Glutamatergic neuron (in vitro differentiated cells): ENCODE data around the gene COL15A1. TPM values are rescaled to one million over a fixed set of nuclear protein-coding genes. Genes with fewer than 3 reads are reported as not detected.

Experiments
- DNase-seq: peaks from one replicate; pipeline ENCODE4 v3.0.0; 2022
- H3K27ac Mint-ChIP-seq: one replicate; pipeline ENCODE4 v1.8.0; 2020; ENCODE audit warnings: mild to moderate bottlenecking, mixed read lengths, inconsistent platforms; ENCODE audit not compliant: unreplicated experiment
- H3K27me3 Mint-ChIP-seq: one replicate; pipeline ENCODE4 v1.8.0; 2020; ENCODE audit warnings: mild to moderate bottlenecking, moderate library complexity, mixed read lengths, inconsistent platforms; ENCODE audit not compliant: unreplicated experiment
- H3K36me3 Mint-ChIP-seq: one replicate; pipeline ENCODE4 v1.8.0; 2020; ENCODE audit warnings: mild to moderate bottlenecking, mixed read lengths, inconsistent platforms; ENCODE audit not compliant: unreplicated experiment
- H3K4me1 Mint-ChIP-seq: one replicate; pipeline ENCODE4 v1.8.0; 2020; ENCODE audit warnings: mild to moderate bottlenecking, low read depth, mixed read lengths, inconsistent platforms; ENCODE audit not compliant: unreplicated experiment
- H3K4me3 Mint-ChIP-seq: one replicate; pipeline ENCODE4 v1.8.0; 2020; ENCODE audit warnings: mild to moderate bottlenecking, mixed read lengths, inconsistent platforms; ENCODE audit not compliant: unreplicated experiment
- H3K9me3 Mint-ChIP-seq: one replicate; pipeline ENCODE4 v1.8.0; 2020; ENCODE audit warnings: mild to moderate bottlenecking, moderate library complexity, mixed read lengths, inconsistent platforms; ENCODE audit not compliant: unreplicated experiment
- CTCF ChIP-seq: fragments of 200-600 bp; sonication (generic); IDR thresholded peaks from one replicate; pipeline ENCODE4 v1.5.0; 2021; ENCODE audit not compliant: partially characterized antibody, unreplicated experiment
- total RNA-seq: library from RNA; stranded (reverse); fragmentation: NEBNext Ultra II Directional; extraction: Animal tissue kit (Norgen Biotek cat#: 25700); gene quantifications from one replicate; pipeline ENCODE4 v1.2.1, GENCODE V29; 2021; ENCODE audit not compliant: unreplicated experiment

COL15A1 gene
- total RNA-seq, 1 donor from 2014 or later: not detected

GRCh38 chr9:98941946-98942523, 1.7 kb upstream of the COL15A1 start:
- Mint-ChIP-seq H3K36me3 (peaks cover 5% of the 10 kb centered on the region), H3K9me3 (peaks cover 5% of the 10 kb centered on the region), H3K4me1 (no peaks in the 10 kb centered on the region), H3K27me3 (peaks cover 7% of the 10 kb centered on the region), H3K4me3 (no peak overlapping the region), H3K27ac (no peak overlapping the region)
- no peak for DNase-seq
- no peak for TF ChIP-seq CTCF

- no peak for DNase-seq
- Mint-ChIP-seq H3K4me3 (peak overlapping the region; percentile 84), H3K27ac (no peak overlapping the region), H3K36me3 (peaks cover 5% of the 10 kb centered on the region), H3K9me3 (peaks cover 5% of the 10 kb centered on the region), H3K4me1 (no peaks in the 10 kb centered on the region), H3K27me3 (peaks cover 7% of the 10 kb centered on the region)
- no peak for TF ChIP-seq CTCF
Measured at GRCh38 chr9:98942906-98943681, 613 bp upstream of the COL15A1 start.

- no peak overlapping the region for H3K27ac Mint-ChIP-seq
- peaks cover 7% of the 10 kb centered on the region for H3K27me3 Mint-ChIP-seq
- H3K4me3 Mint-ChIP-seq: peak overlapping the region; percentile 86
- H3K36me3 Mint-ChIP-seq: no peaks in the 10 kb centered on the region
- H3K4me1 Mint-ChIP-seq: no peaks in the 10 kb centered on the region
- peak; percentile 32 for DNase-seq
- no peak for TF ChIP-seq CTCF
- H3K9me3 Mint-ChIP-seq: peaks cover 2% of the 10 kb centered on the region
Measured at GRCh38 chr9:98944057-98944733, 488 bp downstream of the COL15A1 start.

- H3K4me3 Mint-ChIP-seq: peak overlapping the region; percentile 86
- DNase-seq: no peak
- no peaks in the 10 kb centered on the region for H3K4me1 Mint-ChIP-seq
- no peak for TF ChIP-seq CTCF
- peaks cover 7% of the 10 kb centered on the region for H3K27me3 Mint-ChIP-seq
- no peak overlapping the region for H3K27ac Mint-ChIP-seq
- H3K9me3 Mint-ChIP-seq: peaks cover 2% of the 10 kb centered on the region
- H3K36me3 Mint-ChIP-seq: no peaks in the 10 kb centered on the region
Measured at GRCh38 chr9:98944734-98945074, 997 bp downstream of the COL15A1 start.

GRCh38 chr9:98949565-98949964, 5.9 kb downstream of the COL15A1 start:
- Mint-ChIP-seq H3K36me3 (no peaks in the 10 kb centered on the region), H3K4me3 (no peak overlapping the region), H3K9me3 (no peaks in the 10 kb centered on the region), H3K27ac (no peak overlapping the region), H3K27me3 (peaks cover 2% of the 10 kb centered on the region), H3K4me1 (no peaks in the 10 kb centered on the region)
- DNase-seq: no peak
- no peak for TF ChIP-seq CTCF
